K562 (cell line): ENCODE results near the gene ZDHHC8. TPM values are rescaled to one million over a fixed set of nuclear protein-coding genes. Genes with fewer than 3 reads are reported as not detected.

Experiments used
- ATAC-seq: fragments of 200-7000 bp; cut with Tn5 transposase; 3 replicates; pipeline ENCODE4 v1.9.1; 2020; ENCODE audit warnings: moderate library complexity
- BruUV-seq: library from RNA; stranded (reverse); fragments of 400-500 nt; replicated peaks from 2 replicates; lab custom pipeline; 2021; lab: Mats Ljungman, UMichigan
- CTCF ChIA-PET: fragments of 300-600 bp; formaldehyde crosslinking; extraction: SDS; loops from one replicate; lab custom pipeline; 2021; ENCODE audit warnings: low intra/inter-chr PET ratio; lab: Yijun Ruan, JAX
- POLR2A ChIA-PET: fragments of 300-600, 350-650 bp; sonication (Branson Sonifier 250); formaldehyde crosslinking; extraction: SDS; loops from one replicate; lab custom pipeline; 2021; ENCODE audit warnings: antibody characterized with exemption, inconsistent platforms; lab: Yijun Ruan, JAX
- DNase-seq, 4 experiments: peaks; one replicate each; pipeline versions ENCODE4 v3.0.0 to v3.0.0-alpha.2; 2011 to 2018; ENCODE audit warnings: low spot score in 3 of 4, mixed read lengths in 3 of 4; ENCODE audit errors: extremely low read depth in 1 of 4
- FAIRE-seq: peaks from 2 replicates; lab custom pipeline; 2011; peaks lifted over from hg19 to GRCh38; lab: Jason Lieb, UNC
- H2AFZ ChIP-seq: 2 replicates; pipeline ENCODE4 v1.6.0; 2011; ENCODE audit warnings: low read depth, low read length, control low read depth, inconsistent platforms
- H3K27ac ChIP-seq: fragments of 200-600 bp; 3 replicates; pipeline ENCODE4 v1.8.0; 2011; ENCODE audit warnings: low read depth, mild to moderate bottlenecking, control low read depth, inconsistent platforms, low read length, moderate library complexity, mixed read lengths; ENCODE audit errors: extremely low read depth
- H3K27me3 ChIP-seq, 2 experiments: fragments of 300-600 bp in 1 of 2; 2 replicates in 1 of 2; 3 replicates in 1 of 2; pipeline versions ENCODE4 v1.6.0 to v1.8.0; 2011; ENCODE audit warnings: inconsistent platforms in 2 of 2, low read length in 2 of 2, mild to moderate bottlenecking in 1 of 2, mixed read lengths in 1 of 2, moderate library complexity in 1 of 2; ENCODE audit not compliant: control insufficient read depth in 2 of 2, insufficient read depth in 2 of 2
- H3K36me3 ChIP-seq: fragments of 300-600 bp; 3 replicates; pipeline ENCODE4 v1.8.0; 2011; ENCODE audit warnings: mild to moderate bottlenecking, low read length, inconsistent platforms; ENCODE audit not compliant: control insufficient read depth, insufficient read depth
- H3K4me1 ChIP-seq, 2 experiments: fragments of 200-600 bp in 1 of 2; replicated peaks in 1 of 2; 2 replicates in 1 of 2; 3 replicates in 1 of 2; pipeline versions ENCODE4 v1.5.1 to v1.8.0; 2011; ENCODE audit warnings: inconsistent platforms in 2 of 2, low read length in 2 of 2, mild to moderate bottlenecking in 1 of 2, mixed read lengths in 1 of 2, moderate library complexity in 1 of 2; ENCODE audit not compliant: control insufficient read depth in 2 of 2, insufficient read depth in 2 of 2
- H3K4me2 ChIP-seq: 2 replicates; pipeline ENCODE4 v1.6.1; 2011; ENCODE audit warnings: low read length, control low read depth, inconsistent platforms, mixed read lengths; ENCODE audit not compliant: insufficient read depth
- H3K4me3 ChIP-seq: fragments of 200-600 bp; sonication (generic), shearing (Covaris generic); 2 replicates; pipeline ENCODE4 v1.5.1; 2016; ENCODE audit warnings: control low read depth, inconsistent platforms
- H3K79me2 ChIP-seq: fragments of 200-600 bp; 3 replicates; pipeline ENCODE4 v1.8.0; 2011; ENCODE audit warnings: low read length, inconsistent platforms; ENCODE audit not compliant: control insufficient read depth, insufficient read depth
- H3K9ac ChIP-seq, 2 experiments: 2 replicates each; pipeline versions ENCODE4 v1.6.0 to v1.6.1; 2011; ENCODE audit warnings: low read depth in 2 of 2, low read length in 2 of 2, control low read depth in 1 of 2, inconsistent platforms in 1 of 2, mild to moderate bottlenecking in 1 of 2, mixed read lengths in 1 of 2; ENCODE audit not compliant: insufficient read depth in 1 of 2
- H3K9me1 ChIP-seq: one replicate; pipeline ENCODE4 v1.6.0; 2011; ENCODE audit warnings: inconsistent platforms, mild to moderate bottlenecking, low read length, moderate library complexity; ENCODE audit not compliant: control insufficient read depth, insufficient read depth
- H3K9me3 ChIP-seq: replicated peaks from 2 replicates; pipeline ENCODE4 v1.5.1; 2011; ENCODE audit warnings: low read depth, low read length, inconsistent platforms; ENCODE audit not compliant: control insufficient read depth, insufficient read depth
- H4K20me1 ChIP-seq: replicated peaks from 2 replicates; pipeline ENCODE4 v1.6.1; 2011; ENCODE audit warnings: low read length, inconsistent platforms, mixed read lengths; ENCODE audit not compliant: control insufficient read depth, insufficient read depth
- CHAMP1 ChIP-seq: fragments of 450-650 bp; IDR thresholded peaks from 2 replicates; pipeline ENCODE4 v1.6.1; 2016; ENCODE audit warnings: mild to moderate bottlenecking
- DNMT1 ChIP-seq: fragments of 450-650 bp; IDR thresholded peaks from 2 replicates; pipeline ENCODE4 v1.6.1; 2016; ENCODE audit warnings: antibody characterized with exemption, mild to moderate bottlenecking
- LEF1 ChIP-seq: fragments of 450-650 bp; IDR thresholded peaks from 2 replicates; pipeline ENCODE4 v1.6.1; 2016; ENCODE audit warnings: mild to moderate bottlenecking
- NR4A1 ChIP-seq, 2 experiments: fragments of 250-450 bp in 1 of 2; fragments of 450-650 bp in 1 of 2; sonication (Bioruptor Pico) in 1 of 2; IDR thresholded peaks; 2 replicates each; pipeline versions ENCODE4 v1.4.0 to v1.6.1; 2016 to 2020; ENCODE audit warnings: mild to moderate bottlenecking in 2 of 2, missing compliant biosample characterization in 1 of 2, missing genetic modification characterization in 1 of 2, moderate library complexity in 1 of 2
- STAT5B ChIP-seq: fragments of 250-450 bp; sonication (Bioruptor Pico); IDR thresholded peaks from 2 replicates; pipeline ENCODE4 v1.8.0; 2021; ENCODE audit warnings: mild to moderate bottlenecking, inconsistent platforms
- TCF7L2 ChIP-seq: fragments of 150-350 bp; IDR thresholded peaks from 2 replicates; pipeline ENCODE4 v1.6.1; 2016; ENCODE audit warnings: low read depth, mild to moderate bottlenecking, low read length, moderate library complexity
- ZBTB26 ChIP-seq: fragments of 450-650 bp; formaldehyde crosslinking; IDR thresholded peaks from 2 replicates; pipeline ENCODE4 v1.4.0; 2022; ENCODE audit warnings: missing genetic modification characterization
- ZNF274 ChIP-seq: IDR thresholded peaks from 2 replicates; pipeline ENCODE4 v1.6.1; 2011; ENCODE audit warnings: low read depth, mild to moderate bottlenecking, low read length, moderate library complexity, borderline replicate concordance
- ZNF395 ChIP-seq: fragments of 200-800 bp; sonication (Bioruptor generic); IDR thresholded peaks from 2 replicates; pipeline ENCODE4 v1.6.1; 2017; ENCODE audit warnings: missing genetic modification characterization, missing compliant biosample characterization
- ZNF583 ChIP-seq: fragments of 250-450 bp; sonication (Bioruptor Pico); IDR thresholded peaks from 2 replicates; pipeline ENCODE4 v1.4.0; 2020
- ZNF639 ChIP-seq, 2 experiments: fragments of 200-800 bp in 1 of 2; sonication (Bioruptor generic) in 1 of 2; sonication (generic) in 1 of 2; formaldehyde crosslinking in 1 of 2; IDR thresholded peaks in 1 of 2; conservative IDR thresholded peaks in 1 of 2; 2 replicates each; pipeline versions ENCODE4 v1.5.0 to v1.6.1; 2016 to 2020; ENCODE audit warnings: missing compliant biosample characterization in 1 of 2, missing genetic modification characterization in 1 of 2, missing genetic modification reagents in 1 of 2
- ZNF699 ChIP-seq: fragments of 250-450 bp; sonication (Bioruptor Pico); IDR thresholded peaks from 2 replicates; pipeline ENCODE4 v1.8.0; 2021; ENCODE audit warnings: mild to moderate bottlenecking, moderate library complexity; ENCODE audit not compliant: insufficient replicate concordance
- WGBS: fragments of 100-300 bp; shearing (Covaris generic); methylation state at CpG from one replicate; pipeline ENCODE4 v1.1.6; 2016; ENCODE audit warnings: low coverage, mixed read lengths; ENCODE audit not compliant: insufficient coverage; ENCODE audit errors: missing lambda C conversion rate; 5-methylcytosine and 5-hydroxymethylcytosine counted together
- in situ Hi-C: fragments of 300-500 bp; cut with MboI; formaldehyde crosslinking; loops from 4 replicates; pipeline ENCODE4 v1.15.0; 2018; ENCODE audit warnings: inconsistent platforms, mixed read lengths
- intact Hi-C: fragments of 100-400 bp; cut with micrococcal nuclease; formaldehyde crosslinking; loops from 2 replicates; pipeline ENCODE4 v1.14.2; 2022
- polyA plus RNA-seq, 8 experiments: library from polyadenylated mRNA; depleted of rRNA in 4 of 8; stranded (reverse) in 5 of 8; unstranded in 3 of 8; fragments of >200 nt; fragmentation: Nextera tagmentation in 2 of 8; fragmentation: Illumina TruSeq in 1 of 8; extraction: Ambion mirVana in 2 of 8; extraction: Trizol in 1 of 8; gene quantifications; 2 replicates each; pipeline versions ENCODE4 v1.2.1 to v1.2.3, GENCODE V29; 2011 to 2014; ENCODE audit warnings: inconsistent platforms in 1 of 8, missing spikeins in 1 of 8
- total RNA-seq, 7 experiments: library from RNA; depleted of rRNA in 6 of 7; stranded (reverse); fragments of >200 nt in 6 of 7; fragmentation: Illumina TruSeq in 2 of 7; extraction: Trizol in 2 of 7; gene quantifications; 2 replicates each; pipeline versions ENCODE4 v1.2.1 to v1.2.3, GENCODE V29; 2011 to 2021; ENCODE audit warnings: low replicate concordance in 1 of 7

ZDHHC8 gene
- total and polyA plus RNA-seq, 9 of the 15 experiments (the other 6 are each of a cell fraction or from before 2014, with no cell fraction given) = 0.04 to 109 (median 16.4) TPM

- no peak for TF ChIP-seq ZNF699 (CRISPR knock-in tag)
- TF ChIP-seq, all 486 proteins: peak for 5
Observed at GRCh38 chr22:20131597-20131858, at the start of gene ZDHHC8 (continued).

- no peaks in the 10 kb centered on the region for H3K27me3 ChIP-seq
- peak overlapping the region; percentile 38 for H3K27ac ChIP-seq
- in situ Hi-C loops = no loop called here
- peaks cover 33% of the 10 kb centered on the region for H4K20me1 ChIP-seq
- intact Hi-C loops = no loop called here
- DNase-seq (peak in 1 of 4 experiments; percentile 47), ATAC-seq (no peak), FAIRE-seq (no peak)
- WGBS = 73% methylated on average over 10 of the region's 10 CpGs
- H3K4me2 ChIP-seq = peak overlapping the region; percentile 76
- peaks cover 68% of the 10 kb centered on the region for H3K36me3 ChIP-seq
- H2AFZ ChIP-seq = no peak overlapping the region
- H3K4me1 ChIP-seq = peaks cover 45 to 71% of the 10 kb centered on the region in 2 experiments
- peaks cover 84% of the 10 kb centered on the region for H3K79me2 ChIP-seq
- CTCF ChIA-PET = interaction anchor here (2.8 kb wide), 1 partner anchor 113 kb away, joined by 19 read pairs; no protein-coding TSS in a partner anchor
- peaks cover 16% of the 10 kb centered on the region for H3K9me1 ChIP-seq
- H3K4me3 ChIP-seq = peak overlapping the region; percentile 1; the same call in 1 of the 2 replicates
- POLR2A ChIA-PET = interaction anchor here (0.6 to 10.4 kb wide), 27 partner anchors 8 to 327 kb away, joined by 3 to 145 read pairs (median 4); partner anchors contain the start of genes COMT, RANBP1, TANGO2 and TRMT2A
- no peaks in the 10 kb centered on the region for H3K9me3 ChIP-seq
- BruUV-seq = no TSS peak
- peak overlapping the region; percentile 39 to 89 for H3K9ac ChIP-seq
- TF ChIP-seq TCF7L2 (no peak), ZNF639 (CRISPR knock-in tag; conservative IDR thresholded peaks at IDR 0.05 in 1 of 2, IDR thresholded peaks at IDR 0.05 in 1 of 2) (no peak), STAT5B (CRISPR knock-in tag) (no peak), CHAMP1 (no peak), DNMT1 (no peak), ZNF395 (CRISPR knock-in tag) (no peak), ZBTB26 (0 out of 2 replicates have a peak, but pooled peaks have one; percentile 14), LEF1 (no peak), NR4A1 (CRISPR knock-in tag; IDR thresholded peaks at IDR 0.05) (peak; percentile 65; the same call in 1 of the 2 replicates), NR4A1 (tag; IDR thresholded peaks at IDR 0.05) (no peak), ZNF583 (0 out of 2 replicates have a peak, but pooled peaks have one; percentile 27), ZNF274 (no peak)
Observed at GRCh38 chr22:20083157-20083890, 48.3 kb upstream of the ZDHHC8 start.
